HG03378 (cell line): ENCODE results near the gene NDUFA13.

Experiments
- ATAC-seq: cut with Tn5 transposase; IDR thresholded peaks from one replicate; pipeline ENCODE4 v1.9.1; 2021; ENCODE audit warnings: mild to moderate bottlenecking, moderate library complexity; ENCODE audit not compliant: unreplicated experiment

The NDUFA13 gene

DNA sequence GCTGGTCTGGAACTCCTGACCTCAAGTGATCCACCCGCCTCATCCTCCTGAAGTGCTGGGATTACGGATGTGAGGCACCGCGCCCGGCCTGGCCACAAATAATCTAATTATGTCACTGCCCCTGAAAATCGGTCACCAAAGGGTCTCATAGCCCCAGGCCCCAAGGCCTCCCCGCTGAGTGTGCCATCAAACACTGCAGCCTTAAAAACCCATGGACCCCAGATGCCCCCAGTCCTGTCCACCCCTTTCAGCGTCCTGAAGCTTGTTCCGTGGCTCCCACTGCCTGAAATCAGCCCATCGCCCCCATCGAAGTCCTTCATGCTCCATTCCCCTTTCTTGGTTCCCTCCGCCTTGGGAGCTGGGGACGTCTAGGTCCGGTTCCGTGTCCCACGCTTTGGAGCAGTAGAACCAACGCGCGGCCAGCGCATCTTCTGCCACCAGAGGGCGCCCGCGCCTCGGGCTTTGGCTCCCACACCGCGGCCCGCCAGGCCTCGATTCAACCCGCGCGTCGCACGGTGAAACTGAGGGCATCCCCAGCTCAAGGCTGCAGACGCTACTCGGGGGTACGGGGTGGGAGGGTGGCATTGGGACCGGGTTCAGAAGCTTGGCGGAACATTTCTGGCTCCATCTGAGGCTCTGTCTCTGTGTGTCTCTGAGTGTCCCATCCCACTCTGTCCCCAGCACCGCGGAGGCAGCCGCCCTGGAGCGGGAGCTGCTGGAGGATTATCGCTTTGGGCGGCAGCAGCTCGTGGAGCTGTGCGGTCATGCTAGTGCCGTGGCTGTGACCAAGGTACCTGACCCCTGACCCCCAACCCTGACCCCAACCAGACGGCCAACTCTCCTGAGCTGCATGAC lies 16.2 kb downstream of the NDUFA13 start:
- no peak for ATAC-seq

DNA sequence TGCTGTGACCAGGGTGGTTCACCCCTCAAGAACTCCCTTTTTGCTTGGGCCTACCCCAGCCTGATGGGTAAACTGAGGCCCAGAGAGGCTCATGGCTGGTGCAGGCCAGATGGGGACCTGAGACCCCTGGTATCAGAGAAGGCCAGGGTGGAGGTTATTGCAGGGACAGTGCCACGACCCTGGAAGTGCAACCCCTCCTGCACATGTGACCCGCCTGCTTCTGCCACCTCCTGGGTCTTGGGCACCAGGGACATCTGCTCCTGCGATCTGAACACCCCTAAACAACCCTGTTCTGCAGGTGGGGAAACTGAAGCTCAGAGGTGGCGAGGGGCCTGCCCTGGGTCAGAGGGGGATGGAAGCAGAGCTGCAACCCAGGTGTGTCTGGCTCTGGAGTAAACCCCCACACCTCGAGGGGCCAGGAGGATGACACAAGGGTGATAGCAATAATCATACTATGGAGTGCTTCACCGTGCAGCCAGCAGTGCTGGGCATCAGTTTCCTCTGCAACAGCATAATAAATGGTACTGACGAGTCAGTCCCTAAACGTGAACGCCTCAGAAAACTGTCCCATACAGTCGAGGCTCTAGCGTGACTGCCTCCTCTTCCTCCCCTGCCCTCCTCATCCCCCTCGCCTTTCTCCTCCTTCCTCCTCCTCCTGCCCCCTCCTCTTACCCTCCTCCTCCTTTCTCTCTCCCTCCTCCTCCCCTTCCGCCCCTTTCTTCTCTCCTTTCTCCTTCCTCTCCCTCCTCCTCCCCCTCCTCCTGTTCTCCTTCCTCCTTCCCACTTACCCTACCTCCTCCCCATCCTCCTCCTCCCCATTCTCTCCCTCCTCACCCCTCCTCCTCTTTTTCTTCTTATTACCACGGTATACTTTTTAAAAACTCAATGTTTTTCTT lies 17.0 kb downstream of the NDUFA13 start:
- ATAC-seq = no peak

DNA sequence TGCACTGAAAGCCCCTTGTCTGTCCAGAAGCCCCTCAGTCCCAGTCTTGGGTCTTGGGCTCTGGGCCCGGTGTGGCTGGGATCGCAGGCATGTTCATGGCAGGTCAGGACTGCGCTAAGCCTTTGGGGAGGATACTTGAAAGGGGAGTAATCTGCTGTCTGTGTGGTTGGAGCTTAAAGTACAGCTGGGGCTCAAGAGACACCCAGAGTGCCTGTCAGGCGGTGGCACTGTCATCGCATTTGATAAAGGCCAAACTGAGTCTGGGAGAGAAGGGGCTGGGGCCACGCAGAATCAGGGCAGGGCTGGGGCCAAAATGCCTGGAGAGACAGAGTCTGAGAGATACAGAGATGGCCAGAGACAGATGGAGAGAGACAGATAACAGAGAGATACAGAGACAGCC lies 17.8 kb downstream of the NDUFA13 start:
- ATAC-seq = no peak

DNA sequence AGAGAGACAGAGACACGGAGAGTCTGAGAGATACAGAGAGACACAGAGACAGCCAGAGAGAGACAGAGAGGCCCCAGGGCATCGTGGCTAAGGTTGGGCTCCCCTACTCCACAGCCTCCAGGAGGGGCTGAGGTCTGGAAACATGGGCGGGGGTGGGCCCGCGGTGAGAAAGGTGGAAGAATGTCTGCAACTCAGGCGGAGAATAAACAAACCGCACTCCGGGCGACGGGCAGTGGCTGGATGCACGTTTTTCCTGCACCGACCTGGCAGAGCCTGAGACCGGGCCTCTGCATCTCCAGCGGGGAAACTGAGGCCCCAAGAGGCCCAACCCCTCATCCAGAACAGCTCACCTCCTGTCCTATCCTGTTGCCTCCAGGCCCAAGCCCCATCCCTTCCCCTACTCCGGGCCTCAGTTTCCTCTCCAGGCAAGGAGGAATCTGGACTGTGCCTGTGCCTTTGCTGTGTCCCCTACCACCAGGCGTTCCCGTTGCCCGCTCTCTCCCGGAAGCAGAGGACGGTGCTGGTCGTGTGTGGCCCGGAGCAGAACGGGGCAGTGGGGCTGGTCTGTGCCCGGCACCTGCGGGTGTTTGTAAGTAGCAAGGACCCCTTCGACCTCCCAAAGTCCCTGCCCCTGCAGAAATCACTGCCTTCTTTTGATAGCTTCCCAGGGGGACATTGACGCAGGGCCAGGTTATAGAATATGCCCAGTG lies 18.7 kb downstream of the NDUFA13 start:
- no peak for ATAC-seq

DNA sequence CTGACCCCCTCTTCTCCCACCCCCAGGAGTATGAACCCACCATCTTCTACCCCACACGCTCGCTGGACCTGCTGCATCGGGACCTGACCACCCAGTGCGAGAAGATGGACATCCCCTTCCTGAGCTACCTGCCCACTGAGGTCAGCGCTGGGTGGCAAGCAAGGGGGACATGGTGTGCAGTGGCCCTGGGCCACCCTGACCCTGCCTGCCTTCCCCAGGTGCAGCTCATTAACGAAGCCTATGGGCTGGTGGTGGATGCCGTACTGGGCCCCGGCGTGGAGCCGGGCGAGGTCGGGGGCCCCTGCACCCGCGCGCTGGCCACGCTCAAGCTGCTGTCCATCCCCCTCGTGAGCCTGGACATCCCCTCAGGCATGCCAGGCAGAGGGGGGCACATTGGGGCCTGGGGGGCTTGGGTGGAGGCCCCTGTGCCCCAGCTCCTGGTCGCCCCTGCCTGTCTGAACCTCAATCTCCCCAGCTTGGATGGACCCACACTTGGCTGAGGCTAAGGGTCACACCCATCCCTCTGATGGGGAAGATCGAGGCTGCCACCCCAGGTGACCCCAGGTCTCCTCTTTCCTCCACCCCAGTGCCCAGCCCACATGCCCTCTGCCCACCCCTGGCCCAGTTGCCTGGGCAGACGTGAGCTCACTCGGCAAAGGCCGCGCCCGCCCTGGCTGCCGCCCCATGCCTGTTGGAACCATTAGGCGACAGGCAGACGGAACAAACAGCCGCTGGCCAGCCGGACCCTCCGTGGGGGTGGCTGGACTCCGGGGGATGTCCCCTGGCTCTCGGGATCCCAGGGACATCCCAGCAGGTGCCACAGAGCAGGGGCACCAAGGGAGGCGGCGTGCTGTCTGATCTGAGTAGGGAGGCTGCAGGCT lies 19.5 kb downstream of the NDUFA13 start:
- no peak for ATAC-seq

DNA sequence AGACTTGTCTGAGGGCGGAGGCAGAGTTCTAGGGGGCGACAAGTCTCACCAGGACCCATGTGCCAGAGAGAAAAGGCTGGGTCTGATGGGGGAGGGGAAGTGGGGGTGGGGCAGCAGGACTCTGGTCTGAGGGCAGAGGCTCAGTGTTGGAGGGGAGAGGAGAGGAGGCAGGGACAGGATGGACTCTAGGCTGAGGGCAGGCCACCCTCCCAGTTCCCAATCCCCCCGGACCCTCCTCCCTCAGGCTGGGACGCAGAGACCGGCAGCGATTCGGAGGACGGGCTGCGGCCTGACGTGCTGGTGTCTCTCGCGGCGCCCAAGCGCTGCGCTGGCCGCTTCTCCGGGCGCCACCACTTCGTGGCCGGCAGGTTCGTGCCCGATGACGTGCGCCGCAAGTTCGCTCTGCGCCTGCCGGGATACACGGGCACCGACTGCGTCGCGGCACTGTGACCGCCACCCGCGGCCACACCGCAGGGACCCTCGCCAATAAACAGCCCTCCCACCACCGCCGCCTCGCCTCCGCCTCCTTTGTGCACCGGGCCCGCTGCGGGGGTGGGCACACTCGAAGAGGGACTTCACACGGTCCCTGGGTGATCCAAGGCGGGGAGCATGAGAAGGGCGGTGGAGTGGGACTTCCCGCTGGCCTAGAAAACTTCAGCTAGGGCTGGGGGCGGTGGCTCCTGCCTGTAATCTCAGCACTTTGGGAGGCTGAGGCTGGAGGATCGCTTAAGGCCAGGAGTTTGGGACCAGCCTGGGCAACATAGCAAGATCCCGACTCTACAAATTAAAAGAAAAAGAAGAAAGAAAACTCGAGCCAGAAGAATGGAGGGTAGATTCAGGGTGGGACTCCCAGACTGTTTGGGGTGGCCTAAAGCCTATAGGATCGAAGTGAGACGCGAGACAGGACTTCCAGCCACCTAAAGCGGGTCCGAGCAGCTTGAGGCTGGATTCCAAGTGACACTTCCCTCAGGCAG lies 21.3 kb downstream of the NDUFA13 start:
- no peak for ATAC-seq

DNA sequence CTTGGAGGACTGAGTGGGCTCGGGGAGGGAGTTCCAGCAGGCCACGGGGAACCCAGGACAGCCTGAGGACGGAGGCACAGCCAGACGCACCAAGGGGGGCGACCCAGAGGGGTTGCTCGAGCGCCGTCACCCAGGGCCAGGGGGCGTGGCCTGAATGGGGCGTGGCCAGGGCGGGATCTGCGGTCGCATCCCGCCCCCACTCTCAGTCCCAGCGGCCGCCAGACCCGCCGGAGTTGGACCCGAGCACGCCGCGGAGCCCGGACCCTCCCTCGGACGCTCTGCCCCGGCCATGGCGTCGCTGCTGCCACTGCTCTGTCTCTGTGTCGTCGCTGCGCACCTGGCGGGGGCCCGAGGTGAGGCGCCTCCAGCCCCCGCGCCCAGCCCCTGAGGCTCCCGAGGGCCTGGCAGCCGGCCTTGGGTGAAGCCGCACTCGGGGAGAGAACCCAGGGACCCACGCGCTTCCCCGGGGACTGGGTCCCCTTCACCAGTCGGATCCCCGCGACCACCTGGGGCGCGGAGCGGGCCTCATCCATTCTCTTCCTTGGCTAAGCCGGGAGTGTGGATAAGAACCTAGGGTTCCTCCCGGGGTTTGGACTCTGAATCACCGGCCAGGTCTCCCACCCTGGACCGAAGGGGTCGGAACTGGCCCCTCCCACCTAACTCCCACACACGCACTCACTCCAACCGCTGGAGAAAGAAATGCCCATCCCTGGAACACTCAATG lies 22.2 kb downstream of the NDUFA13 start, which contains the start of gene CILP2:
CILP2 (plus strand) TSS at position 205 of the 724 bp plus-strand sequence; CDS start at position 290, 85 bp downstream.
- ATAC-seq = no peak

DNA sequence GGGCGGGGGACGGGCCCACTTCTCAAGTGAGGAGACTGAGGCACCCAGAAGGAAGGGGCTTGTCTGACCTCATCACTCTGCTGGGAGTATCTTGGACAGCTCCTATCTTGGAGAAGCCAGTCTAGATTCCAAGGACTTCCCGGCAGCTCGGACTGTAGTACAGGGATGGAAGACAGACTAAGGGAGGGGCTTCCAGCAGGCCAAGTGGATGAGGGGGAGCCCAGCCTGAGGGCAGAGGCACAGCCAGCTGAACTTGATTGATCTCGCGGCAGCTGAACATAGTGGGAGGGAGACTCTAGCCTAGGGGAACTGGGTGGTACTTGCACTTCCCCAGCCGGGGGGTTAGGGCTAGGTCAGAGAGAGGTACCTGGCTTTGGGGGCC lies 22.8 kb downstream of the NDUFA13 start:
- no peak for ATAC-seq

DNA sequence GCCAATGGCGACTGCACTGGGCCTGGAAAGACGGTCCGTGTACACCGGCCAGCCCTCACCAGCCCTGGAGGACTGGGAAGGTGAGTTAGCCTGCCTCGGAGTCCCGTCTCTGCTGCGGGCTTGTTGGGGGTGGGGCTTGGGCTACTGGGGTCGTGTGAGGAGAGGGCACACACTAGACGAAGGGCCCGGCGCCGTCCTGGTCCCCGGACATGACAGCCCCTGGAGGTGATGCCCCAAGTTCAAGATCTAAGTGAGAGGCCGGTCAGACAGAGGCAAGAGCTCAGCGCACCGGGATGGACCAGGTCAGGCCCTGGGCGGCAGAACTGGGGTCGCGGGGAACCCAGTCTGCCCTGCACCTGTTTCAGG lies 23.7 kb downstream of the NDUFA13 start:
- ATAC-seq = no peak

DNA sequence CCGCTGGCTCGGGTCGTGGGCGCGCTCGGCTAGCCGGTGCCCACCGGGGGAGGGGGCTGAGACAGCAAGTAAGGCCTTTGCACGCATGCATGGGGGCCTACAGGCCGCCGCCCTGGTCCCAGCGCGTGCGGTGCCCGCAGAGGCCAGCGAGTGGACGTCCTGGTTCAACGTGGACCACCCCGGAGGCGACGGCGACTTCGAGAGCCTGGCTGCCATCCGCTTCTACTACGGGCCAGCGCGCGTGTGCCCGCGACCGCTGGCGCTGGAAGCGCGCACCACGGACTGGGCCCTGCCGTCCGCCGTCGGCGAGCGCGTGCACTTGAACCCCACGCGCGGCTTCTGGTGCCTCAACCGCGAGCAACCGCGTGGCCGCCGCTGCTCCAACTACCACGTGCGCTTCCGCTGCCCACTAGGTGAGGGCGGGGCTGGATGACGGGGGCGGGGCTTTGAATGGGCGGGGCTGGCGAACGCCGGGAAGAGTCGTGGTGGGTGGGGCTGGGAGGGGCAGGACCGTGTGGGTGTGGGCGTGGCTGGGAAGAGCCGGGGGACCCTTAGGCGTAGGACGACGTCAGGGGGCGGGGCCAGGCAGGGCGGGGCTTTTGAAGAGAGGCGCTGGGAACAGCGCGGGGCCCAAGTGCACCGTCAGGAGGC lies 24.2 kb downstream of the NDUFA13 start:
- no peak for ATAC-seq

DNA sequence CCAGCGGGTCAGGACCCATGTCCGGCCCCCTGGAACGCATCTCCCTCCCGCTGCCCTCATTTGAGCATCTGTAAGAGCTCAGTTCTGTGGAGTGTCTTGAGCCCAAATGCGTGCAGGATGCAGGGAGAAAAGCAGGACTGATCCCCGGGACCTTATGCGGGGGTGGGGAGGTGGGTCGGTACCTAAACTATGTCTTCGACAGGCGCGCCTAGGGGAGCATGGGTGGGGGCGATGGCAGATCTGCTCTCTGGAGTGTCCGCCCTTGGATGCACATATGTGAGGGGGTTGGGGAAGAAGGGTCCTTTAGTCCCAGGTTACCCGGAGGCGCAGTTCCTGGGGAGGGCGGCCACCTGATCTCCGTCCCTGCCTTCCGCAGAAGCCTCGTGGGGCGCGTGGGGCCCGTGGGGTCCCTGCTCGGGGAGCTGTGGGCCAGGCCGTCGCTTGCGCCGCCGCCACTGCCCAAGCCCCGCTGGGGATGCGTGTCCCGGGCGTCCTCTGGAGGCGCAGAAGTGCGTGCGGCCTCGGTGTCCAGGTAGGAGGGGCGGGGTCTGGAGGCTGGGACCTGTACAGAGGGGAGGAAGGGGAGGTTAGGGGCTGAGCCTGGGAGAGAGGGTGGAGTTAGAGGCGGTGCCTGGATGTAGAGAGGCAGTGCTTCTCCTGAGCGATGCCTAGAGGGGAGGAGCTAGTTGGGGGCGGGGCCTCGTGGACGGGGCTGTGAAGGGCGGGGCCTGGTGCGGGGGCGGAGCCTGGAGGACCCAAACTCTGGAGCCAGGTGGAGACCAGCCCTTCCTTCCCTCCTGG lies 24.9 kb downstream of the NDUFA13 start:
- peak; percentile 46 for ATAC-seq

DNA sequence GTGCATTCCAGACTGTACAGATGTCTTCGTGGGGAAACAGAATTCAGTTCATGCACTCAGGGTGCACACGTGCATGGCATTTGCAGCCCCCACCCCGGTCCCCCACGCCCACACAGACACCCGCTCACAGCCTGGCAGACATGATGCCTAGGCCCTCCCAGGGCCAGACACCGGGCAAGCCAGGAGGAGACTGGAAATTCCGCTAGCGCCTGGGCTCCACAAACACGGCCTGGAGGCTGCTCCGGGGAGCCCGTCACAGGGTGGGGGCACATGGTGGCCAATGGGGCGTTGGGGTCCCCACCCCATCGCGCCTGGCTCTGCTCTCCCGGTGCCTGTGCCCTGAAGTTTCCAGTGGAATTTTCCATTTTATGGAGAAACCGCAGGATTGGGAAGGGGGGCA lies 25.6 kb downstream of the NDUFA13 start:
- ATAC-seq = no peak

DNA sequence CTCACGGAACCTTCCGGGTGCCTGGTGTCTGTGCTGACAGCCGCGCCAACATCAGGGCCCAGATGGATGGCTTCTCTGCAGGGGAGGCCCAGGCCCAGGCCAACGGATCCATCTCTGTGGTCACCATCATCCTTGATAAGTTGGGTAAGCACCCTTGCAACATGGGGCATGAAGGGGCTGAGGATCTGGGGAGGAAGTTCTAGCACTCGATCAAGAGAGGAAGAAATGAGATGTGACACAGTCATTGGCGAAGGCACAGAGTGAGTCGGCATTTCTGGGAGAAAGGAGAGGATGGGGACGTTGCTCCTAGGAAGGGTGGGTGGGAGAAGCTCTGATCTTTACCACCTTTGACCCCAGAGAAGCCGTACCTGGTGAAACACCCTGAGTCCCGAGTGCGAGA lies 26.5 kb downstream of the NDUFA13 start:
- no peak for ATAC-seq

DNA sequence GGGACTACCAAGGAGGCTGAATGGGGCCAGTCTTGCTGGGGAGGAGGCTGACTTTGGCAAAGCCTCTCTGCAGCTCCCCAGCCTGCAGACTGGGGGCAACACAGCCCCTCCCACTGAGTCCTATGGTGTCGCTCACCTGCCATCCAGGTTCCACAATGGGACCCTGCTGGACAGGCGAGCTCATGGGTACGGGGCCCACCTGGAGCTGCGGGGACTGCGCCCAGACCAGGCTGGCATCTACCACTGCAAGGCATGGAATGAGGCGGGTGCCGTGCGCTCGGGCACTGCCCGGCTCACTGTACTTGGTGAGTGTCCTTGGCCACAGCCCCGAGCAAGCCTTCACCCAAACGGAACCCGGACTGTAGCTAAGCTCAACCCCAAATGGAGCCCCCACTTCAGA lies 27.1 kb downstream of the NDUFA13 start:
- ATAC-seq = no peak

DNA sequence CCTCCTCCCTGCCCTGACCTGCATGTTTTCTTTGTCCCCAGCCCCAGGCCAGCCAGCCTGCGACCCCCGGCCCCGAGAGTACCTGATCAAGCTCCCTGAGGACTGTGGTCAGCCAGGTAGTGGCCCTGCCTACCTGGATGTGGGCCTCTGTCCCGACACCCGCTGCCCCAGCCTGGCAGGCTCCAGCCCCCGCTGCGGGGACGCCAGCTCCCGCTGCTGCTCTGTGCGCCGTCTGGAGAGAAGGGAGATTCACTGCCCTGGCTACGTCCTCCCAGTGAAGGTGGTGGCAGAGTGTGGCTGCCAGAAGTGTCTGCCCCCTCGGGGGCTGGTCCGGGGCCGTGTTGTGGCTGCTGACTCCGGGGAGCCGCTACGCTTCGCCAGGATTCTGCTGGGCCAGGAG lies 27.6 kb downstream of the NDUFA13 start:
- no peak for ATAC-seq

DNA sequence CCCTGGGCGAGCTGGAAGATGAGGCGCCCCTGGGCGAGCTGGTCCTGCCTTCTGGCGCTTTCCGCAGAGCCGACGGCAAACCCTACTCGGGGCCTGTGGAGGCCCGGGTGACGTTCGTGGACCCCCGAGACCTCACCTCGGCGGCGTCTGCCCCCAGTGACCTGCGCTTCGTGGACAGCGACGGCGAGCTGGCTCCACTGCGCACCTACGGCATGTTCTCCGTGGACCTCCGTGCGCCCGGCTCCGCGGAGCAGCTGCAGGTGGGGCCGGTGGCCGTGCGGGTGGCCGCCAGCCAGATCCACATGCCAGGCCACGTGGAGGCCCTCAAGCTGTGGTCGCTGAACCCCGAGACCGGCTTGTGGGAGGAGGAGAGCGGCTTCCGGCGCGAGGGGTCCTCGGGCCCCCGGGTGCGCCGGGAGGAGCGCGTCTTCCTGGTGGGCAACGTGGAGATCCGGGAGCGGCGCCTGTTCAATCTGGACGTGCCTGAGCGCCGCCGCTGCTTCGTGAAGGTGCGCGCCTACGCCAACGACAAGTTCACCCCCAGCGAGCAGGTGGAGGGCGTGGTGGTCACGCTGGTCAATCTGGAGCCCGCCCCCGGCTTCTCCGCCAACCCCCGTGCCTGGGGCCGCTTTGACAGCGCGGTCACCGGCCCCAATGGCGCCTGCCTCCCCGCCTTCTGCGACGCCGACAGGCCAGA lies 28.4 kb downstream of the NDUFA13 start:
- no peak for ATAC-seq
